B cell (primary cell): Measurements from ENCODE around the gene SPEN. TPM values are rescaled to one million over a fixed set of nuclear protein-coding genes. Genes with fewer than 3 reads are reported as not detected.

ENCODE experiments used
- ATAC-seq: fragments of 200-7000 bp; cut with Tn5 transposase; one replicate; pipeline ENCODE4 v1.10.0; 2021; ENCODE audit warnings: low read depth, mild to moderate bottlenecking, moderate number of reproducible peaks, moderate library complexity
- CTCF ChIA-PET: fragments of 350-600 bp; sonication (Branson Sonifier 250); formaldehyde crosslinking; loops from one replicate; lab custom pipeline; 2021; ENCODE audit warnings: antibody characterized with exemption, inconsistent platforms; lab: Charles Lee
- POLR2A ChIA-PET: fragments of 350-600 bp; sonication (Branson Sonifier 250); formaldehyde crosslinking; loops from one replicate; lab custom pipeline; 2021; ENCODE audit warnings: antibody characterized with exemption; lab: Charles Lee
- DNase-seq: peaks from one replicate; pipeline ENCODE4 v3.0.0; 2013
- H2AFZ ChIP-seq: 2 replicates; pipeline ENCODE4 v1.6.1; 2012; ENCODE audit warnings: mild to moderate bottlenecking, low read depth, low read length; ENCODE audit not compliant: insufficient read depth, poor library complexity, severe bottlenecking
- H3K27ac ChIP-seq, 2 donors: 1 replicate in 1 of 2; 2 replicates in 1 of 2; pipeline ENCODE4 v1.5.1; 2012 to 2013; ENCODE audit warnings: low read length in 2 of 2, mild to moderate bottlenecking in 2 of 2, moderate library complexity in 1 of 2
- H3K27me3 ChIP-seq, 4 experiments: fragments of 200-600 bp in 1 of 4; sonication (generic) in 1 of 4; replicated peaks in 1 of 4; 1 replicate in 2 of 4; 2 replicates in 2 of 4; pipeline versions ENCODE4 v1.6.1 to v1.7.0; 2013 to 2016; ENCODE audit warnings: low read length in 3 of 4, mild to moderate bottlenecking in 2 of 4, mixed read lengths in 1 of 4, moderate library complexity in 1 of 4; ENCODE audit not compliant: insufficient read depth in 4 of 4, control insufficient read depth in 3 of 4; ENCODE audit errors: control extremely low read depth in 1 of 4
- H3K36me3 ChIP-seq, 2 experiments: replicated peaks in 1 of 2; 1 replicate in 1 of 2; 2 replicates in 1 of 2; pipeline versions ENCODE4 v1.6.1 to v1.7.1; 2013; ENCODE audit warnings: low read length in 1 of 2; ENCODE audit not compliant: insufficient read depth in 2 of 2, control insufficient read depth in 1 of 2; ENCODE audit errors: control extremely low read depth in 1 of 2, extremely low read depth in 1 of 2
- H3K4me1 ChIP-seq, 2 donors: fragments of 200-600 bp in 1 of 2; sonication (generic) in 1 of 2; 1 replicate in 1 of 2; 2 replicates in 1 of 2; pipeline versions ENCODE4 v1.5.1 to v1.6.1; 2013 to 2017; ENCODE audit warnings: low read length in 2 of 2; ENCODE audit not compliant: control insufficient read depth in 2 of 2, insufficient read depth in 2 of 2
- H3K4me2 ChIP-seq: replicated peaks from 2 replicates; pipeline ENCODE3; 2012; ENCODE audit warnings: mild to moderate bottlenecking, low read depth, low read length; ENCODE audit not compliant: poor library complexity, severe bottlenecking
- H3K4me3 ChIP-seq, 5 experiments: fragments of 200-600 bp in 1 of 5; sonication (generic) in 1 of 5; 1 replicate in 3 of 5; 2 replicates in 2 of 5; pipeline versions ENCODE4 v1.5.1 to v1.7.0; 2011 to 2016; ENCODE audit warnings: low read length in 4 of 5, mild to moderate bottlenecking in 4 of 5, low read depth in 2 of 5, control low read depth in 1 of 5, moderate library complexity in 1 of 5; ENCODE audit not compliant: insufficient read depth in 1 of 5; ENCODE audit errors: control extremely low read depth in 1 of 5, extremely low read depth in 1 of 5
- H3K79me2 ChIP-seq: fragments of 200-600 bp; sonication (generic); one replicate; pipeline ENCODE4 v1.6.0; 2016; ENCODE audit warnings: low read length; ENCODE audit not compliant: control insufficient read depth, insufficient read depth
- H3K9ac ChIP-seq: fragments of 200-600 bp; sonication (generic); 2 replicates; pipeline ENCODE4 v1.6.1; 2017; ENCODE audit warnings: mild to moderate bottlenecking, low read length, moderate library complexity
- H3K9me3 ChIP-seq, 3 donors: one replicate each; pipeline versions ENCODE4 v1.6.1 to v1.7.1; 2013; ENCODE audit warnings: low read length in 2 of 3; ENCODE audit not compliant: control insufficient read depth in 2 of 3, insufficient read depth in 1 of 3; ENCODE audit errors: control extremely low read depth in 1 of 3
- H4K20me1 ChIP-seq: 2 replicates; pipeline ENCODE4 v1.6.0; 2012; ENCODE audit warnings: mild to moderate bottlenecking, low read length; ENCODE audit not compliant: insufficient read depth, control insufficient read depth, poor library complexity, severe bottlenecking
- H3K27ac Mint-ChIP-seq: one replicate; pipeline ENCODE4 v1.8.0; 2021; ENCODE audit warnings: mixed read lengths
- H3K27me3 Mint-ChIP-seq: one replicate; pipeline ENCODE4 v1.8.0; 2021; ENCODE audit warnings: mixed read lengths
- H3K4me1 Mint-ChIP-seq: one replicate; pipeline ENCODE4 v1.8.0; 2021; ENCODE audit warnings: mixed read lengths
- H3K4me3 Mint-ChIP-seq: one replicate; pipeline ENCODE4 v1.8.0; 2021; ENCODE audit warnings: mixed read lengths
- H3K9me3 Mint-ChIP-seq: one replicate; pipeline ENCODE4 v1.8.0; 2022; ENCODE audit warnings: mixed read lengths; ENCODE audit not compliant: insufficient read depth
- EZH2 ChIP-seq: IDR thresholded peaks from 2 replicates; pipeline ENCODE4 v1.6.1; 2012; ENCODE audit warnings: borderline replicate concordance, low read depth, mild to moderate bottlenecking, moderate library complexity, low read length; ENCODE audit not compliant: insufficient read depth, poor library complexity, severe bottlenecking
- WGBS: methylation state at CpG from one replicate; pipeline ENCODE4 v1.1.5; 2013; ENCODE audit warnings: missing lambda C conversion rate; ENCODE audit not compliant: insufficient coverage; 5-methylcytosine and 5-hydroxymethylcytosine counted together
- intact Hi-C: fragments of 100-400 bp; cut with micrococcal nuclease; formaldehyde crosslinking; loops from one replicate; pipeline ENCODE4 v1.10.0; 2022
- polyA plus RNA-seq: library from polyadenylated mRNA; depleted of rRNA; stranded (reverse); fragments of >200 nt; gene quantifications from 2 replicates; pipeline ENCODE4 v1.2.3, GENCODE V29; 2012
- total RNA-seq, 2 donors: library from RNA; stranded (reverse); fragments of 120-200 nt in 1 of 2; gene quantifications; 1 replicate in 1 of 2; 2 replicates in 1 of 2; pipeline versions ENCODE4 v1.2.3 to v1.2.4, GENCODE V29; 2013 to 2022
- TF ChIP-seq, protein P1 (sequence below): fragments of 200-600 bp; IDR thresholded peaks from one replicate; pipeline ENCODE4 v1.8.0; 2022; ENCODE audit warnings: antibody characterized with exemption, mild to moderate bottlenecking

The SPEN gene
- total and polyA plus RNA-seq, 2 donors (not counting 1 experiment from before 2014, with no cell fraction given) = 29.1 to 126 TPM

DNA sequence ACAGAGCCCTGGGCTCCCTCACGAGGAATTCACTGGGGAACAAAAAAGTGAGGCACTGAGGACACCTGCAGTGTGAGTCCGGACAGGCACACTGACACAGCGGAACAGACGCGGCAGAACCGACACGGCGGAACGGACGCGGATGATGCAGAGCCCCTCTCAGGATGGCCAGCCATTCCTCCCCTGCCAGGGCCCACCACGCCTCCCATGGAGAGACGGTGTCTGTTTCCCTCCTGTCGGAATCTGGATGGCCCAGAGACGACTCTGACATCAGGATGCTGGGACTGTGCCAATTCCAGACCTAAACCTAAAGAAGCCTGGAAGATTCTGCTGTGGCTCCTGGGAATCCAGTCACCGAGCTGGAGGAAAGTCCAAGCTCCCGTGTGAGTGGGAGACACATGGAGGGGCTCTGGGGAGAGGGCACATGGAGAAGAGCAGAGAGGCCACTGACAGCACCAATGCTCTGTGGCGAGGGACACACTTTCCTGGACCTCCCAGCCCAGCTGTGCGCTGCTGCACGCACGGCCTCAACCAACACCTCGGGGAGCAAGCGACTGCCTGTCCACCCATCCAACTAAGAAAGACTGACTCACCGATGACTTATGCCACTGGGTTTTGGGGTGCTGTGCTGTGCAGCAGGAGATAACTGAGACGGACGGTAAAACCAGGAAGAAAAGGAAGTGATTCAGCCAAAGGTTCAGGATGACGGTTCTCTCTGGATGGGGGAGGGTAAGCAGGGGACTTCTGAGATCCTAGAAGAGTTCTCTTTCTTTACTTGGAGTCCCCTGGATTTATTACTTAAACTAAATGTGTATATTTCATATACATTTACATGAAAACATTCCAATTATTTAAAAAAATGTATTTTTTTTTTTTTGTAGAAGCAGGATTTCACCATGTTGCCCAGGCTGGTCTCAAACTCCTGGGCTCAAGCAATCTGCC, 105.1 kb downstream of the SPEN start:
- peak overlapping the region; percentile 97 for H3K27ac Mint-ChIP-seq
- Histone ChIP-seq H3K79me2 (peaks cover 90% of the 10 kb centered on the region), H3K36me3 (peaks cover 0 to 29% of the 10 kb centered on the region in 2 experiments), H2AFZ (no peak overlapping the region), H3K9me3 (no peaks in the 10 kb centered on the region), H3K9ac (no peak overlapping the region), H3K4me3 (no peak overlapping the region), H3K4me2 (no peak overlapping the region), H3K4me1 (peaks cover 35 to 48% of the 10 kb centered on the region in 2 donors), H3K27ac (peak overlapping the region in 1 of 2 donors; percentile 15), H3K27me3 (no peaks in the 10 kb centered on the region), H4K20me1 (peaks cover 63% of the 10 kb centered on the region)
- no peaks in the 10 kb centered on the region for H3K9me3 Mint-ChIP-seq
- ATAC-seq (no peak), DNase-seq (peak; percentile 10)
- CTCF ChIA-PET = interaction anchor here (0.9 to 1.5 kb wide), 3 partner anchors 12 to 139 kb away, joined by 3 to 7 read pairs (median 4); partner anchors contain the start of gene ZBTB17
- peaks cover 76% of the 10 kb centered on the region for H3K4me1 Mint-ChIP-seq
- intact Hi-C loops = no loop called here
- H3K27me3 Mint-ChIP-seq = no peaks in the 10 kb centered on the region
- 90% methylated on average over 21 of the region's 27 CpGs for WGBS
- TF ChIP-seq EZH2 = no peak
- TF ChIP-seq, protein P1, sequence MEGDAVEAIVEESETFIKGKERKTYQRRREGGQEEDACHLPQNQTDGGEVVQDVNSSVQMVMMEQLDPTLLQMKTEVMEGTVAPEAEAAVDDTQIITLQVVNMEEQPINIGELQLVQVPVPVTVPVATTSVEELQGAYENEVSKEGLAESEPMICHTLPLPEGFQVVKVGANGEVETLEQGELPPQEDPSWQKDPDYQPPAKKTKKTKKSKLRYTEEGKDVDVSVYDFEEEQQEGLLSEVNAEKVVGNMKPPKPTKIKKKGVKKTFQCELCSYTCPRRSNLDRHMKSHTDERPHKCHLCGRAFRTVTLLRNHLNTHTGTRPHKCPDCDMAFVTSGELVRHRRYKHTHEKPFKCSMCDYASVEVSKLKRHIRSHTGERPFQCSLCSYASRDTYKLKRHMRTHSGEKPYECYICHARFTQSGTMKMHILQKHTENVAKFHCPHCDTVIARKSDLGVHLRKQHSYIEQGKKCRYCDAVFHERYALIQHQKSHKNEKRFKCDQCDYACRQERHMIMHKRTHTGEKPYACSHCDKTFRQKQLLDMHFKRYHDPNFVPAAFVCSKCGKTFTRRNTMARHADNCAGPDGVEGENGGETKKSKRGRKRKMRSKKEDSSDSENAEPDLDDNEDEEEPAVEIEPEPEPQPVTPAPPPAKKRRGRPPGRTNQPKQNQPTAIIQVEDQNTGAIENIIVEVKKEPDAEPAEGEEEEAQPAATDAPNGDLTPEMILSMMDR = no peak
- H3K4me3 Mint-ChIP-seq = peak overlapping the region; percentile 13
- POLR2A ChIA-PET = no interaction called here

DNA sequence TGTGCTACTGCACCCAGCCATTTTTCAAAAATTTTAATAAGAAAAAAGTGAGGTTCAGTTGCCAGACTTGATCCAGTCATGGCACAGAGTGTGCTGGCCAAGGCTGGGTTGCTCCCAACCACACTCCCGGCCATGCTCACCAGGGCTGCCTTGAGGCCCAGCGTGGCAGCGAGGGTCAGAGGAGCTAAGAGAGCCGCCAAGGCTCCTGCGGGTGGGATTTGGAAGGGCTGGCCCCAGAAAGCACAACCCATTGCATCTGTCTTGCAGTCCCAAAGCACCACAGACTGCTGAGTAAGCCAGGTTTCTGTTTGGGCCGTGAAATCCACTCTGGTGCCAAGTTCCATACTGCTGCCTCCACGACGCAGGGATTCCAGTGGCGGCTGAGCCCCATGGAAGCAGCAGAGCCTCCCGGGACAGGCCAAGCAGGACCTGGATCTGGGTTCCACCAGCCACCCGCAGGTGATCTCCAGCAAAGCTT, 105.8 kb downstream of the SPEN start:
- Histone ChIP-seq H3K79me2 (peaks cover 95% of the 10 kb centered on the region), H3K27me3 (no peaks in the 10 kb centered on the region), H3K4me3 (no peak overlapping the region), H3K36me3 (peaks cover 0 to 26% of the 10 kb centered on the region in 2 experiments), H2AFZ (no peak overlapping the region), H3K9me3 (no peaks in the 10 kb centered on the region), H3K4me1 (peaks cover 39 to 41% of the 10 kb centered on the region in 2 donors), H3K4me2 (no peak overlapping the region), H3K27ac (no peak overlapping the region), H4K20me1 (peaks cover 67% of the 10 kb centered on the region), H3K9ac (no peak overlapping the region)
- ChIA-PET CTCF (no interaction called here), POLR2A (no interaction called here)
- H3K27ac Mint-ChIP-seq = peak overlapping the region; percentile 34
- intact Hi-C loops = no loop called here
- H3K9me3 Mint-ChIP-seq = no peaks in the 10 kb centered on the region
- H3K4me1 Mint-ChIP-seq = peaks cover 75% of the 10 kb centered on the region
- DNase-seq = no peak
- TF ChIP-seq EZH2 = no peak
- TF ChIP-seq, protein P1 = no peak
- no peak for ATAC-seq
- no peaks in the 10 kb centered on the region for H3K27me3 Mint-ChIP-seq
- H3K4me3 Mint-ChIP-seq = no peak overlapping the region
- 88% methylated on average over 11 of the region's 11 CpGs for WGBS
